WERI-Rb-1 (cell line): ENCODE results near the gene SH3TC1.

Experiments used
- DNase-seq: peaks from one replicate; pipeline ENCODE4 v3.0.0-alpha.2; 2020
- H3K27ac ChIP-seq: fragments of 250-450 bp; sonication (Bioruptor Pico); 2 replicates; pipeline ENCODE4 v1.5.1; 2020; ENCODE audit warnings: mild to moderate bottlenecking, moderate library complexity
- H3K27me3 ChIP-seq: fragments of 250-450 bp; sonication (Bioruptor Pico); 2 replicates; pipeline ENCODE4 v1.5.1; 2021; ENCODE audit warnings: mild to moderate bottlenecking, low read depth, moderate library complexity; ENCODE audit not compliant: insufficient read depth, severe bottlenecking
- H3K36me3 ChIP-seq: fragments of 250-450 bp; sonication (Bioruptor Pico); 2 replicates; pipeline ENCODE4 v1.5.1; 2020; ENCODE audit warnings: mild to moderate bottlenecking, moderate library complexity
- H3K4me3 ChIP-seq: 2 replicates; pipeline ENCODE4 v1.5.1; 2011; ENCODE audit warnings: low read depth, mild to moderate bottlenecking, control low read depth, low read length
- H3K9me3 ChIP-seq: fragments of 250-450 bp; sonication (Bioruptor Pico); 2 replicates; pipeline ENCODE4 v1.5.1; 2021; ENCODE audit warnings: mild to moderate bottlenecking, moderate library complexity; ENCODE audit not compliant: severe bottlenecking
- TF ChIP-seq, protein P1 (sequence below): IDR thresholded peaks from 2 replicates; pipeline ENCODE4 v1.5.1; 2011; ENCODE audit warnings: low read depth, mild to moderate bottlenecking, control low read depth, inconsistent platforms, low read length

SH3TC1 gene

GRCh38 chr4:8210010-8210409 is 10.9 kb downstream of the SH3TC1 start:
- peak overlapping the region; percentile 43; the same call in 1 of the 2 replicates for H3K27ac ChIP-seq
- TF ChIP-seq, protein P1, sequence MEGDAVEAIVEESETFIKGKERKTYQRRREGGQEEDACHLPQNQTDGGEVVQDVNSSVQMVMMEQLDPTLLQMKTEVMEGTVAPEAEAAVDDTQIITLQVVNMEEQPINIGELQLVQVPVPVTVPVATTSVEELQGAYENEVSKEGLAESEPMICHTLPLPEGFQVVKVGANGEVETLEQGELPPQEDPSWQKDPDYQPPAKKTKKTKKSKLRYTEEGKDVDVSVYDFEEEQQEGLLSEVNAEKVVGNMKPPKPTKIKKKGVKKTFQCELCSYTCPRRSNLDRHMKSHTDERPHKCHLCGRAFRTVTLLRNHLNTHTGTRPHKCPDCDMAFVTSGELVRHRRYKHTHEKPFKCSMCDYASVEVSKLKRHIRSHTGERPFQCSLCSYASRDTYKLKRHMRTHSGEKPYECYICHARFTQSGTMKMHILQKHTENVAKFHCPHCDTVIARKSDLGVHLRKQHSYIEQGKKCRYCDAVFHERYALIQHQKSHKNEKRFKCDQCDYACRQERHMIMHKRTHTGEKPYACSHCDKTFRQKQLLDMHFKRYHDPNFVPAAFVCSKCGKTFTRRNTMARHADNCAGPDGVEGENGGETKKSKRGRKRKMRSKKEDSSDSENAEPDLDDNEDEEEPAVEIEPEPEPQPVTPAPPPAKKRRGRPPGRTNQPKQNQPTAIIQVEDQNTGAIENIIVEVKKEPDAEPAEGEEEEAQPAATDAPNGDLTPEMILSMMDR = no peak
- DNase-seq = no peak
- no peaks in the 10 kb centered on the region for H3K9me3 ChIP-seq
- H3K4me3 ChIP-seq = no peak overlapping the region
- H3K27me3 ChIP-seq = no peaks in the 10 kb centered on the region
- H3K36me3 ChIP-seq = no peaks in the 10 kb centered on the region

GRCh38 chr4:8210616-8211015 is 11.5 kb downstream of the SH3TC1 start:
- DNase-seq = no peak
- H3K36me3 ChIP-seq = no peaks in the 10 kb centered on the region
- TF ChIP-seq, protein P1 = no peak
- H3K27me3 ChIP-seq = no peaks in the 10 kb centered on the region
- no peak overlapping the region for H3K4me3 ChIP-seq
- no peaks in the 10 kb centered on the region for H3K9me3 ChIP-seq
- no peak overlapping the region for H3K27ac ChIP-seq

- DNase-seq = no peak
- Histone ChIP-seq H3K9me3 (no peaks in the 10 kb centered on the region), H3K4me3 (no peak overlapping the region), H3K27me3 (no peaks in the 10 kb centered on the region), H3K36me3 (no peaks in the 10 kb centered on the region), H3K27ac (no peak overlapping the region)
- TF ChIP-seq, protein P1 = no peak
Observed at GRCh38 chr4:8211251-8211650, 12.2 kb downstream of the SH3TC1 start.

GRCh38 chr4:8211737-8212581 is 12.9 kb downstream of the SH3TC1 start:
- TF ChIP-seq, protein P1 = no peak
- H3K9me3 ChIP-seq = no peaks in the 10 kb centered on the region
- H3K27ac ChIP-seq = no peak overlapping the region; the same call in 1 of the 2 replicates
- H3K36me3 ChIP-seq = no peaks in the 10 kb centered on the region
- no peaks in the 10 kb centered on the region for H3K27me3 ChIP-seq
- no peak overlapping the region for H3K4me3 ChIP-seq
- DNase-seq = peak; percentile 57

- TF ChIP-seq, protein P1 = no peak
- no peaks in the 10 kb centered on the region for H3K36me3 ChIP-seq
- DNase-seq = no peak
- H3K9me3 ChIP-seq = no peaks in the 10 kb centered on the region
- no peak overlapping the region; the same call in 1 of the 2 replicates for H3K27ac ChIP-seq
- H3K4me3 ChIP-seq = no peak overlapping the region
- H3K27me3 ChIP-seq = no peaks in the 10 kb centered on the region
Observed at GRCh38 chr4:8212622-8213021, 13.5 kb downstream of the SH3TC1 start.
